T-helper 2 cell (primary cell): Measurements from ENCODE around the gene EFNA1.

Experiments used
- DNase-seq, 5 experiments: peaks; one replicate each; pipeline versions ENCODE4 v3.0.0 to v3.0.0-alpha.2; 2012 to 2022
- total RNA-seq, 2 donors: gene quantifications; one replicate each; lab custom pipeline; 2026; lab: John Stamatoyannopoulos, UW

The EFNA1 gene, protein sequence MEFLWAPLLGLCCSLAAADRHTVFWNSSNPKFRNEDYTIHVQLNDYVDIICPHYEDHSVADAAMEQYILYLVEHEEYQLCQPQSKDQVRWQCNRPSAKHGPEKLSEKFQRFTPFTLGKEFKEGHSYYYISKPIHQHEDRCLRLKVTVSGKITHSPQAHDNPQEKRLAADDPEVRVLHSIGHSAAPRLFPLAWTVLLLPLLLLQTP
- total RNA-seq: 0.31 to 0.88 reads per million in 2 donors

DNA sequence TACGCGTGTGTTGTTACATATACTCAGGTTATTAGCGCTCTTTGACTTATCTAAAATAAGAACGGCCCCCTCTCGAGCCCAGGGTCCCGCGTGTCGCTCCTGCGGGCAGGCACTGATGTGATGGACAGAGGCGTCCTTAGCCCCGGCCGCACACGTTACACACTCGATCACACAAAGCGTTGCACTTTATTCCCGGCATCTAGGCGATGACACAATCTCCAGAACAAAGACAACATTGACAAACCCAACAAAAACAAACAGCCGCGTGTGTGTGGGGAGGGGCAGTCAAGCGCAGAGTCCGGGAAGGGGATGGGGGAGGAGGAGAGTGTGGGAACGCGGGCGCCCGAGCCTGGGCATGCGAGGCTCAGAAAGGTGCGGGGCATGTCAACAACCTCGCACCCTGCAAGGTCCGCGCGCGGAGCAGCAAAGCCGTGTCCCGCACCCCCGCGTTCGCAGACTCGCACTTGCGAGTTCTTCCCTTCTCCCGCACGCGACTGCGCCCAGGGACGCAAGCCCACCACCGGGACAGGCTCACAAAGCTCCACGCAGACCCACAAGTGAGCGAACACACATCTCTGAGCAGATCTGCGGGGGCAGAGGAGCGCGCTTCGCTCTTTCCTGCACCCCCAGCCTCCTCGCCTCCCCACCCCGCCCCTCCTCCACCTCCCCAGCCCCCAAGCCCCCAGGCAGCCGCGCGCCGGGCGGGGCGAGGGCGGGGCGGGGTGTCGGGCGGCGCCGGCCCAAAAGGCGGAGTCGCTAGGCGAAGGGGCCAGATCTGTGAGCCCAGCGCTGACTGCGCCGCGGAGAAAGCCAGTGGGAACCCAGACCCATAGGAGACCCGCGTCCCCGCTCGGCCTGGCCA, at the start of gene EFNA1:
Gene EFNA1, plus strand, starts transcription at position 772 of the 862 bp plus-strand sequence. CDS start 102 bp downstream, outside the sequence.
- peak in 4 of 5 experiments; percentile 9 to 31 (median 28) for DNase-seq

GRCh38 chr1:155078469-155079209, 49.0 kb upstream of the EFNA1 start, which contains the start of gene EFNA3:
TSS of gene EFNA3 (plus strand) at chr1:155078837. CDS start at chr1:155078942, 105 bp downstream.
- DNase-seq: peak; percentile 44 to 62 (median 49)

GRCh38 chr1:155079210-155079486, 48.5 kb upstream of the EFNA1 start:
- DNase-seq: no peak

DNA sequence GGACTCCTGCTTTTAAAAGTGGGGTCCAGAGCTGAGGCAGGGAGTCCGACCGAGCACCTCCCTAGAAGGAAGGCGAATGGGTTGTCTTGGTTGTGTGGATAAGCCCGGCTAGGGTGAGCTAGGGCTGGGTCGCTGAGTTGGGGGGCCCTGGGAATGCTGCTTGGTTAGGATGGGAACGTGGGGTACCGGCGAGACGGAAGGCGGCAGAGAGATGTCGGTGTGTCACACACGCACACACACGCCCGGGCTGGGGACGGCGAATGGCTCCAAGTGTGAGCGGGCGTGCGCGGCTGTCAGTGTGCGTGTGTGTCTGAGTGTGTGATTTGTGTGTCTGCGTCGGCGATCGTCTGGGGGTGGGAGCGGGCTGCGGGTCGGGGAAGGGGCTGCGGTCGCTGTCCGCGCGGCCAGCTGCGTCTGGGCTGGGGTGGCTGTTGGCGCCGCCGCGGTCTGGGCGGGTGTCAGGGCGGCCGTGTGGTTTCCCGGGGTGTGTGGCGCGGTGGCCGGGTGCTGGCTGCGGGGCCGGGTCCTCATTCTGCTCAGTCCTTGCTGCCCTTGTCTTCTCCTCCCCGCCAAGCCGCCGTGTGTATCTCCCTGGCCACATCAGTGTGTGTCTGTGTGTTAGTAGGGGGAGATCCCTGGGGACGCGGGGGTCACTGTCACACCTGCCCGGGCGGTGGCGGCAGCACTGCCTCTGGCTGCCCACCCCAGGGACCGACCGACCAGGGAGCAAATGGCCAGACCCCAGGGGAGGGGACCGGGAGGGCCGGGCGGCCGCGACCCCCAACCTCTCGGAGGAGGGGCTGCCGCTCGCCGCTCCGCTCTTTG, 48.0 kb upstream of the EFNA1 start:
- no peak for DNase-seq

DNA sequence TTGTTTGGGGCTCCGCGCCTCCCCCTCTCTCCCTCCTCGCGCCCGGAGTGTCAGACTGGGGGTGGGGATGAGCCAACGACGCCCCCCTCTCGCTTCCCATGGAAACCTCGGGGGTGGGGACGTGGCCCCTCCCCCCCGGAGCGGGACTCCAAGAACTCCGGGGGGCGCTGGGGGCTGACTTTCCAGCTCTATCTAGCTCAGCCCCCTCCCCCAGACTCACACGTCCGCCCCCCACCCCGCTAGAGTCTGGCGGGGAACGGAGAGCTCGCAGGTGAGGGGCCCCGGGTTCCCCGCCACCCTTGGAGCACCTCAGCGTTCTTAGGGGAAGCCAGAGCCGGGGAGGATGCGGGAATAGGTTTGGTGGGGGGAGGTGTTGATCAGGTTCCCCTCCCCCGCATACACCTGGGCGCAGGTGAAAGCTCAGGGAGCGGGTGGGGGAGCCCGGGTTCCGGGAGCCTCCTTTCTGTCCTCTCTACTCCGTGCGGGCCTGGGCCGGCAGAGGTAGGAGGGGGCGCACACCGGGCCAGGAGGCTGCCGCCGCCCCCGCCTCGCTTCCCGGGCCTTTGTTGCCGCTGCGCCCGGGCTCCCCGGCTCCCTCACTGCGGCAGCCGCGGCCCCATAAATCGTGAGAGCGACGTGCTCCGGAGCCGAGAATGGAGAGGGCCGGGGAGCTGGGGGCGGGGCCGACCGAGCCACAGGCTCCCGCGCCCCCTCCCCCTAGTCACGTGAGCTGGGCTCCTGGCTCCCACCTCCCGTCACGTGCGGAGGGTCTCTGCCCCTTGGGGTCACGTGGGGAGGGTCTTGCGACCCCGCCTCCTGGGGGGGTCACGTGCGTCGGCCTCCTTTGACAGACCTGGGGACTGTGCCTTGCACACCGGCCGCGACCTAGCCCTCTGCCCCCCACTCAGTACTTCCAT, 47.1 kb upstream of the EFNA1 start:
- peak in 2 of 5 experiments; percentile 46 to 51 for DNase-seq

GRCh38 chr1:155081472-155082300, 46.0 kb upstream of the EFNA1 start:
- DNase-seq: peak in 1 of 5 experiments; percentile 43

- no peak for DNase-seq
These were observed 45.2 kb upstream of the EFNA1 start for GRCh38 chr1:155082301-155083051.

GRCh38 chr1:155083052-155083541, 44.6 kb upstream of the EFNA1 start:
- no peak for DNase-seq

- DNase-seq: peak in 2 of 5 experiments; percentile 31 to 64
These were observed 43.6 kb upstream of the EFNA1 start for GRCh38 chr1:155083865-155084721.

DNA sequence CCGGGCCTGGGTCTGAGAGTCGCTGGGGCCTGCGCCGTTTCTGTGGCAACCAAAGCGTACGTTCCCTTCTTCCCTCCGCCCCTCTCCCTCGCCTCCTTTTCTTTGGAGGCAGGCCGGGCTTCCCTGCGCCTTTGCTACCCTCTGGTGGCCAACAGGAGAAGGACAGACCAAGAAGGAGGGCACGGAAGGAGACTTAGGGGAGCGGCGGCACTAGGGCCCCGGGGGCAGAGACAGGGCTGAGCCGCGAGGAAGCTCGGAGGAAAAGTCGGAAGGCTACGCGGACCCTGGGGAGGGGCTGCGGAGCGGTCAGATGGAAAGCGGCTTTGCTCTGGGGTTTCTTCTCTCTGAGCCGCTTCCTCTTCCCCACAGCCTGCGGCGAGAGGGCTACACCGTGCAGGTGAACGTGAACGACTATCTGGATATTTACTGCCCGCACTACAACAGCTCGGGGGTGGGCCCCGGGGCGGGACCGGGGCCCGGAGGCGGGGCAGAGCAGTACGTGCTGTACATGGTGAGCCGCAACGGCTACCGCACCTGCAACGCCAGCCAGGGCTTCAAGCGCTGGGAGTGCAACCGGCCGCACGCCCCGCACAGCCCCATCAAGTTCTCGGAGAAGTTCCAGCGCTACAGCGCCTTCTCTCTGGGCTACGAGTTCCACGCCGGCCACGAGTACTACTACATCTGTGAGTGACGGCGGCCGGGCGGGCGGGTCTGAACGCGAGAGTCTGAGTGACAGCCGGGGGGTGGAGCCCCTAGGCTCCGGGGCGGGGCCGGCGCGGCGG, 42.8 kb upstream of the EFNA1 start:
- peak; percentile 82 to 93 (median 85) for DNase-seq

DNA sequence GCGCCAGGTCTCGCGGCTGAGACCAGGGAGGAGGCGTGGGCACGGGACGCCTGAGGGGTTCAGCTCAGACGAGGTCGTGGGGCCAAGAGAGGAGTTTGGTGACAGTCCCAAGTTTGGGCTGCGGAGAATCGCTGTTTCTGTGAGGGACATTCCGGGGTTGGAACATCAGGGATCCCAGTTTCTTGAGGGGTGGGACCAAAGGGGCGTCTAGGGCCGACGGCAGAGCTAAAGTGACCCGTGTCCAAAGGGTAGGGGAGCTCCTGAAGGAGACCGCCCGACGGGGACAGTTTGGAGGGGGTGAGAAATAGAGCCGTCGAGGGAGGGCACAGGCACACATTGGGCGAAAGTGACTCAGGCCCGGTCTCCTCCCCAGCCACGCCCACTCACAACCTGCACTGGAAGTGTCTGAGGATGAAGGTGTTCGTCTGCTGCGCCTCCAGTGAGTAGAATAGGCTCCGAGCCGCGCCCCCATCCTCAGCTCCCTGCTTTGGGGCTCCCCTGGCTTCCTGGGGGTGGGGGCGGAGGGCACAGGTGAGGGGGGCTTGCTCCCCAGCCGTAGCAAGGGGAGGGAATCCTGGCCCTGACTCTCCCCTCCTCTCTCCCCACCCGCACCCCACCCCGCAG, 42.1 kb upstream of the EFNA1 start:
- peak; percentile 48 to 71 (median 64) for DNase-seq

- DNase-seq: peak; percentile 67 to 78 (median 72)
These were observed 41.4 kb upstream of the EFNA1 start for GRCh38 chr1:155086128-155086741.

GRCh38 chr1:155086856-155087535, 40.7 kb upstream of the EFNA1 start:
- no peak for DNase-seq

GRCh38 chr1:155091071-155092051, 36.3 kb upstream of the EFNA1 start:
- peak; percentile 55 to 72 (median 69) for DNase-seq

- no peak for DNase-seq
These were observed 35.5 kb upstream of the EFNA1 start for GRCh38 chr1:155092131-155092530.
